ENCODE data around the gene MLH1.

DNA sequence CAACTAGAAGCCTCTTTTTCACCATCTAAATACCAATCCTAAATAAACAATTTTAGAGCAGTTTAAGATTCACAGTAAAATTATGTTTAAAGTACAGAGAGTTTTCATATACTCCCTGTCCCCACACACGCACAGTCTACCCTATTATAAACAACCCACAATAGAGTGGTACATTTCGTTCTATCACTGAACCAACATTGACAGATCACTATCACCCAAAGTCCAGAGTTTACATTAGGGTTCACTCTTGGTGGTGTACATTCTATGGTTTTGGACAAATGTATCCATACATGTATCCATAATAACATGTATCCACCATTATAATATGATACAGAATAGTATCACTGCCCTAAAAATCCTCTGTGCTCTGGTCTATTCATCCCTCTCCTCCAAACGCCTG lies 89.0 kb downstream of the MLH1 start:
- TF ChIP-seq, protein P1, sequence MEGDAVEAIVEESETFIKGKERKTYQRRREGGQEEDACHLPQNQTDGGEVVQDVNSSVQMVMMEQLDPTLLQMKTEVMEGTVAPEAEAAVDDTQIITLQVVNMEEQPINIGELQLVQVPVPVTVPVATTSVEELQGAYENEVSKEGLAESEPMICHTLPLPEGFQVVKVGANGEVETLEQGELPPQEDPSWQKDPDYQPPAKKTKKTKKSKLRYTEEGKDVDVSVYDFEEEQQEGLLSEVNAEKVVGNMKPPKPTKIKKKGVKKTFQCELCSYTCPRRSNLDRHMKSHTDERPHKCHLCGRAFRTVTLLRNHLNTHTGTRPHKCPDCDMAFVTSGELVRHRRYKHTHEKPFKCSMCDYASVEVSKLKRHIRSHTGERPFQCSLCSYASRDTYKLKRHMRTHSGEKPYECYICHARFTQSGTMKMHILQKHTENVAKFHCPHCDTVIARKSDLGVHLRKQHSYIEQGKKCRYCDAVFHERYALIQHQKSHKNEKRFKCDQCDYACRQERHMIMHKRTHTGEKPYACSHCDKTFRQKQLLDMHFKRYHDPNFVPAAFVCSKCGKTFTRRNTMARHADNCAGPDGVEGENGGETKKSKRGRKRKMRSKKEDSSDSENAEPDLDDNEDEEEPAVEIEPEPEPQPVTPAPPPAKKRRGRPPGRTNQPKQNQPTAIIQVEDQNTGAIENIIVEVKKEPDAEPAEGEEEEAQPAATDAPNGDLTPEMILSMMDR (IDR thresholded peaks at IDR 0.05) = no peak
- no peak for TF ChIP-seq SIN3A (IDR thresholded peaks at IDR 0.05; ENCODE audit: borderline replicate concordance, insufficient read depth, low read depth, low read length)
- TF ChIP-seq POLR2AphosphoS5 (IDR thresholded peaks at IDR 0.05; ENCODE audit: low read depth, low read length) = no peak
- TF ChIP-seq, protein P2, sequence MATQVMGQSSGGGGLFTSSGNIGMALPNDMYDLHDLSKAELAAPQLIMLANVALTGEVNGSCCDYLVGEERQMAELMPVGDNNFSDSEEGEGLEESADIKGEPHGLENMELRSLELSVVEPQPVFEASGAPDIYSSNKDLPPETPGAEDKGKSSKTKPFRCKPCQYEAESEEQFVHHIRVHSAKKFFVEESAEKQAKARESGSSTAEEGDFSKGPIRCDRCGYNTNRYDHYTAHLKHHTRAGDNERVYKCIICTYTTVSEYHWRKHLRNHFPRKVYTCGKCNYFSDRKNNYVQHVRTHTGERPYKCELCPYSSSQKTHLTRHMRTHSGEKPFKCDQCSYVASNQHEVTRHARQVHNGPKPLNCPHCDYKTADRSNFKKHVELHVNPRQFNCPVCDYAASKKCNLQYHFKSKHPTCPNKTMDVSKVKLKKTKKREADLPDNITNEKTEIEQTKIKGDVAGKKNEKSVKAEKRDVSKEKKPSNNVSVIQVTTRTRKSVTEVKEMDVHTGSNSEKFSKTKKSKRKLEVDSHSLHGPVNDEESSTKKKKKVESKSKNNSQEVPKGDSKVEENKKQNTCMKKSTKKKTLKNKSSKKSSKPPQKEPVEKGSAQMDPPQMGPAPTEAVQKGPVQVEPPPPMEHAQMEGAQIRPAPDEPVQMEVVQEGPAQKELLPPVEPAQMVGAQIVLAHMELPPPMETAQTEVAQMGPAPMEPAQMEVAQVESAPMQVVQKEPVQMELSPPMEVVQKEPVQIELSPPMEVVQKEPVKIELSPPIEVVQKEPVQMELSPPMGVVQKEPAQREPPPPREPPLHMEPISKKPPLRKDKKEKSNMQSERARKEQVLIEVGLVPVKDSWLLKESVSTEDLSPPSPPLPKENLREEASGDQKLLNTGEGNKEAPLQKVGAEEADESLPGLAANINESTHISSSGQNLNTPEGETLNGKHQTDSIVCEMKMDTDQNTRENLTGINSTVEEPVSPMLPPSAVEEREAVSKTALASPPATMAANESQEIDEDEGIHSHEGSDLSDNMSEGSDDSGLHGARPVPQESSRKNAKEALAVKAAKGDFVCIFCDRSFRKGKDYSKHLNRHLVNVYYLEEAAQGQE (IDR thresholded peaks at IDR 0.05; ENCODE audit: insufficient read depth in 1 of 2, low read depth in 2 of 2, low read length in 1 of 2) = no peak
